Transverse colon (tissue), 4 donors: ENCODE data around the gene MICAL2.

Experiments
- EP300 ChIP-seq: sonication (generic); formaldehyde crosslinking; IDR thresholded peaks from one replicate; pipeline ENCODE4 v1.6.1; 2017; ENCODE audit warnings: antibody characterized with exemption, low read depth
- POLR2A ChIP-seq: fragments of 450-650 bp; IDR thresholded peaks from one replicate; pipeline ENCODE4 v1.6.1; 2016; ENCODE audit warnings: antibody characterized with exemption, mild to moderate bottlenecking, moderate library complexity
- POLR2AphosphoS5 ChIP-seq, 3 donors: sonication (generic); formaldehyde crosslinking; IDR thresholded peaks; one replicate each; pipeline ENCODE4 v1.6.1; 2016; ENCODE audit warnings: antibody characterized with exemption in 3 of 3
- TF ChIP-seq, protein P1 (sequence below), 5 experiments: fragments of 200-600 bp in 3 of 5; fragments of 450-650 bp in 2 of 5; sonication (generic) in 3 of 5; IDR thresholded peaks; 1 replicate in 2 of 5; 2 replicates in 3 of 5; pipeline ENCODE4 v1.5.1; 2016 to 2017; ENCODE audit warnings: antibody characterized with exemption in 5 of 5, inconsistent platforms in 3 of 5, mild to moderate bottlenecking in 2 of 5, moderate library complexity in 1 of 5

DNA sequence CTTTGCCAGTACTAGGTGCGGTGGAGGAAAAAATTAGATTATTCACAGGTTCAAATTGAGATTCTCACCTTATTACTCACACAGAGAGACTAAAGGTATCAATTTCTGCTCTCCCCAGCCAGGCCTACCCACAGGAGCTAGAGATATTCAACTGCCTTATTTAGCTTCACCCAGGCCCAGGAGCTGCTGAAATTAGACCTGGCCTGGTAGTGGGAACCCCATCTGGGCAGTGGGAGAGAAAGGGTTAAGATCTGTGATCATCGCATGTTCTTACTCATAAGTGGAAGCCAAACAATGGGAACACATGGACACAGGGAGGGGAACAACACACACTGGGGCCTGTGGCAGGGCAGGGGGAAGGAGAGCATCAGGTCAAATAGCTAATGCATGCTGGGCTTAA lies 20.9 kb upstream of the MICAL2 start:
- no peak for TF ChIP-seq POLR2AphosphoS5 (IDR thresholded peaks at IDR 0.05)
- no peak for TF ChIP-seq EP300
- TF ChIP-seq, protein P1, sequence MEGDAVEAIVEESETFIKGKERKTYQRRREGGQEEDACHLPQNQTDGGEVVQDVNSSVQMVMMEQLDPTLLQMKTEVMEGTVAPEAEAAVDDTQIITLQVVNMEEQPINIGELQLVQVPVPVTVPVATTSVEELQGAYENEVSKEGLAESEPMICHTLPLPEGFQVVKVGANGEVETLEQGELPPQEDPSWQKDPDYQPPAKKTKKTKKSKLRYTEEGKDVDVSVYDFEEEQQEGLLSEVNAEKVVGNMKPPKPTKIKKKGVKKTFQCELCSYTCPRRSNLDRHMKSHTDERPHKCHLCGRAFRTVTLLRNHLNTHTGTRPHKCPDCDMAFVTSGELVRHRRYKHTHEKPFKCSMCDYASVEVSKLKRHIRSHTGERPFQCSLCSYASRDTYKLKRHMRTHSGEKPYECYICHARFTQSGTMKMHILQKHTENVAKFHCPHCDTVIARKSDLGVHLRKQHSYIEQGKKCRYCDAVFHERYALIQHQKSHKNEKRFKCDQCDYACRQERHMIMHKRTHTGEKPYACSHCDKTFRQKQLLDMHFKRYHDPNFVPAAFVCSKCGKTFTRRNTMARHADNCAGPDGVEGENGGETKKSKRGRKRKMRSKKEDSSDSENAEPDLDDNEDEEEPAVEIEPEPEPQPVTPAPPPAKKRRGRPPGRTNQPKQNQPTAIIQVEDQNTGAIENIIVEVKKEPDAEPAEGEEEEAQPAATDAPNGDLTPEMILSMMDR (IDR thresholded peaks at IDR 0.05): no peak
- no peak for TF ChIP-seq POLR2A
